Measurements from ENCODE around the gene CEMP1. TPM values are rescaled to one million over a fixed set of nuclear protein-coding genes. Genes with fewer than 3 reads are reported as not detected.

CEMP1 gene
- total RNA-seq, 3 donors from 2014 or later, result 0.16 to 0.60 (median 0.38) TPM

GRCh38 chr16:2482708-2483534 is 48.3 kb downstream of the CEMP1 start:
- H3K36me3 Mint-ChIP-seq (ENCODE audit: insufficient read depth), result no peaks in the 10 kb centered on the region
- no peaks in the 10 kb centered on the region for H3K9me3 Mint-ChIP-seq
- peaks cover 13% of the 10 kb centered on the region for H3K4me1 Mint-ChIP-seq (ENCODE audit: low read depth)
- no peaks in the 10 kb centered on the region for H3K27me3 Mint-ChIP-seq (ENCODE audit: low read depth)
- ATAC-seq, result no peak
- DNase-seq, result no peak
- no peak overlapping the region for H3K4me3 Mint-ChIP-seq

- no peak for DNase-seq
- Mint-ChIP-seq H3K4me3 (no peak overlapping the region), H3K36me3 (ENCODE audit: insufficient read depth) (no peaks in the 10 kb centered on the region), H3K9me3 (no peaks in the 10 kb centered on the region), H3K27me3 (ENCODE audit: low read depth) (no peaks in the 10 kb centered on the region), H3K4me1 (ENCODE audit: low read depth) (peaks cover 11% of the 10 kb centered on the region)
- ATAC-seq, result no peak
Observed at GRCh38 chr16:2482249-2482648, 49.0 kb downstream of the CEMP1 start.

- Mint-ChIP-seq H3K36me3 (ENCODE audit: insufficient read depth) (no peaks in the 10 kb centered on the region), H3K27me3 (ENCODE audit: low read depth) (no peaks in the 10 kb centered on the region), H3K9me3 (no peaks in the 10 kb centered on the region), H3K4me1 (ENCODE audit: low read depth) (peaks cover 8% of the 10 kb centered on the region), H3K4me3 (no peak overlapping the region)
- ATAC-seq (no peak), DNase-seq (no peak)
Observed at GRCh38 chr16:2481676-2482075, 49.5 kb downstream of the CEMP1 start.

GRCh38 chr16:2480948-2481347 is 50.3 kb downstream of the CEMP1 start:
- Mint-ChIP-seq H3K4me1 (ENCODE audit: low read depth) (peaks cover 13% of the 10 kb centered on the region), H3K4me3 (no peak overlapping the region), H3K9me3 (no peaks in the 10 kb centered on the region), H3K36me3 (ENCODE audit: insufficient read depth) (no peaks in the 10 kb centered on the region), H3K27me3 (ENCODE audit: low read depth) (no peaks in the 10 kb centered on the region)
- no peak for ATAC-seq
- DNase-seq, result no peak

Other genes with a start within 250 kb of the CEMP1 start
- gene ABCA3, start 190.7 kb downstream of the CEMP1 start, total RNA-seq, result 1 to 10 TPM; 2.4 to 3.7 (median 2.7) TPM
- 1 to 10 TPM; 6.7 to 7.5 (median 7.4) TPM for gene CCNF, start 102.0 kb downstream of the CEMP1 start, total RNA-seq
- 10 to 100 TPM; 26.0 to 37.5 (median 32.7) TPM for gene TEDC2, start 71.3 kb downstream of the CEMP1 start, total RNA-seq
- not detected for gene NTN3, start 60.1 kb downstream of the CEMP1 start, total RNA-seq
- 10 to 100 TPM; 25.0 to 27.2 (median 26.3) TPM for gene TBC1D24, start 56.3 kb downstream of the CEMP1 start, total RNA-seq
- 100 to 1,000 TPM; 184 to 198 (median 188) TPM for gene ATP6V0C, start 17.5 kb downstream of the CEMP1 start, total RNA-seq
- 10 to 100 TPM; 32.0 to 35.3 (median 35.0) TPM for gene AMDHD2, start 11.0 kb downstream of the CEMP1 start, total RNA-seq
- 10 to 100 TPM; 47.1 to 55.3 (median 54.3) TPM for gene PDPK1, start 6.6 kb upstream of the CEMP1 start, total RNA-seq
- 10 to 100 TPM; 38.7 to 56.1 (median 42.0) TPM for gene KCTD5, start 151.1 kb upstream of the CEMP1 start, total RNA-seq
- gene PRSS27, start 188.8 kb upstream of the CEMP1 start, total RNA-seq, result 1 to 10 TPM in 1 of 3 donors, under 1 TPM in 2; 0.76 to 1.2 (median 0.84) TPM
- gene SRRM2, start 221.2 kb upstream of the CEMP1 start, total RNA-seq, result 100 to 1,000 TPM; 537 to 551 (median 548) TPM
- gene ELOB, start 245.9 kb upstream of the CEMP1 start, total RNA-seq, result 100 to 1,000 TPM; 223 to 320 (median 298) TPM